Tibial nerve (tissue), 4 donors: Measurements from ENCODE around the gene BCAT1. TPM values are rescaled to one million over a fixed set of nuclear protein-coding genes. Genes with fewer than 3 reads are reported as not detected.

ENCODE experiments used
- DNase-seq, 2 donors: peaks; one replicate each; pipeline ENCODE4 v3.0.0-alpha.2; 2019; ENCODE audit warnings: low spot score in 2 of 2
- H3K27ac ChIP-seq, 4 donors: fragments of 200-600 bp; sonication (generic) in 3 of 4; one replicate each; pipeline ENCODE4 v1.5.1; 2017 to 2019; ENCODE audit warnings: mild to moderate bottlenecking in 1 of 4
- H3K27me3 ChIP-seq, 2 donors: fragments of 200-600 bp; sonication (generic) in 1 of 2; one replicate each; pipeline versions ENCODE4 v1.5.1 to v1.6.0; 2017 to 2019
- H3K36me3 ChIP-seq, 3 donors: fragments of 200-600 bp; sonication (generic); one replicate each; pipeline ENCODE4 v1.5.1; 2018 to 2019
- H3K4me1 ChIP-seq, 4 donors: fragments of 200-600 bp; sonication (generic) in 3 of 4; one replicate each; pipeline ENCODE4 v1.5.1; 2017 to 2019
- H3K4me3 ChIP-seq, 4 donors: fragments of 200-600 bp; sonication (generic) in 3 of 4; one replicate each; pipeline ENCODE4 v1.5.1; 2017 to 2019; ENCODE audit warnings: mild to moderate bottlenecking in 1 of 4, moderate library complexity in 1 of 4
- H3K9me3 ChIP-seq, 4 donors: fragments of 200-600 bp; sonication (generic) in 3 of 4; one replicate each; pipeline ENCODE4 v1.5.1; 2017 to 2019
- EP300 ChIP-seq, 2 donors: sonication (generic); formaldehyde crosslinking; IDR thresholded peaks; one replicate each; pipeline ENCODE4 v1.6.1; 2017; ENCODE audit warnings: antibody characterized with exemption in 2 of 2, mild to moderate bottlenecking in 1 of 2
- POLR2A ChIP-seq, 2 donors: fragments of 450-650 bp; IDR thresholded peaks; one replicate each; pipeline ENCODE4 v1.6.1; 2017; ENCODE audit warnings: antibody characterized with exemption in 2 of 2, mild to moderate bottlenecking in 2 of 2, moderate library complexity in 2 of 2
- WGBS, 2 donors: methylation state at CpG; one replicate each; pipeline ENCODE4 v1.1.5; 2018; 5-methylcytosine and 5-hydroxymethylcytosine counted together
- total RNA-seq, 4 donors: library from RNA; depleted of rRNA; stranded (reverse); fragments of >200 nt; gene quantifications; one replicate each; pipeline ENCODE4 v1.1.0, GENCODE V29; 2016
- TF ChIP-seq, protein P1 (sequence below), 5 experiments: fragments of 200-600 bp in 3 of 5; fragments of 450-650 bp in 2 of 5; sonication (generic) in 3 of 5; IDR thresholded peaks; one replicate each; pipeline ENCODE4 v1.5.1; 2016 to 2019; ENCODE audit warnings: antibody characterized with exemption in 5 of 5, mild to moderate bottlenecking in 3 of 5, moderate library complexity in 2 of 5

Gene BCAT1
- total RNA-seq, 4 donors from 2014 or later: 17.8 to 41.1 (median 35.0) TPM

GRCh38 chr12:24974216-24974615 lies 25.3 kb upstream of the BCAT1 start:
- Histone ChIP-seq H3K4me3 (no peak overlapping the region), H3K36me3 (no peaks in the 10 kb centered on the region), H3K27ac (no peak overlapping the region), H3K9me3 (no peaks in the 10 kb centered on the region), H3K27me3 (no peaks in the 10 kb centered on the region), H3K4me1 (no peaks in the 10 kb centered on the region)
- no peak for DNase-seq
- TF ChIP-seq, protein P1, sequence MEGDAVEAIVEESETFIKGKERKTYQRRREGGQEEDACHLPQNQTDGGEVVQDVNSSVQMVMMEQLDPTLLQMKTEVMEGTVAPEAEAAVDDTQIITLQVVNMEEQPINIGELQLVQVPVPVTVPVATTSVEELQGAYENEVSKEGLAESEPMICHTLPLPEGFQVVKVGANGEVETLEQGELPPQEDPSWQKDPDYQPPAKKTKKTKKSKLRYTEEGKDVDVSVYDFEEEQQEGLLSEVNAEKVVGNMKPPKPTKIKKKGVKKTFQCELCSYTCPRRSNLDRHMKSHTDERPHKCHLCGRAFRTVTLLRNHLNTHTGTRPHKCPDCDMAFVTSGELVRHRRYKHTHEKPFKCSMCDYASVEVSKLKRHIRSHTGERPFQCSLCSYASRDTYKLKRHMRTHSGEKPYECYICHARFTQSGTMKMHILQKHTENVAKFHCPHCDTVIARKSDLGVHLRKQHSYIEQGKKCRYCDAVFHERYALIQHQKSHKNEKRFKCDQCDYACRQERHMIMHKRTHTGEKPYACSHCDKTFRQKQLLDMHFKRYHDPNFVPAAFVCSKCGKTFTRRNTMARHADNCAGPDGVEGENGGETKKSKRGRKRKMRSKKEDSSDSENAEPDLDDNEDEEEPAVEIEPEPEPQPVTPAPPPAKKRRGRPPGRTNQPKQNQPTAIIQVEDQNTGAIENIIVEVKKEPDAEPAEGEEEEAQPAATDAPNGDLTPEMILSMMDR (IDR thresholded peaks at IDR 0.05): no peak
- TF ChIP-seq POLR2A (IDR thresholded peaks at IDR 0.05): no peak
- TF ChIP-seq EP300 (IDR thresholded peaks at IDR 0.05): no peak
- 81 to 85% methylated on average over 3 of the region's 3 CpGs for WGBS, 2 donors

DNA sequence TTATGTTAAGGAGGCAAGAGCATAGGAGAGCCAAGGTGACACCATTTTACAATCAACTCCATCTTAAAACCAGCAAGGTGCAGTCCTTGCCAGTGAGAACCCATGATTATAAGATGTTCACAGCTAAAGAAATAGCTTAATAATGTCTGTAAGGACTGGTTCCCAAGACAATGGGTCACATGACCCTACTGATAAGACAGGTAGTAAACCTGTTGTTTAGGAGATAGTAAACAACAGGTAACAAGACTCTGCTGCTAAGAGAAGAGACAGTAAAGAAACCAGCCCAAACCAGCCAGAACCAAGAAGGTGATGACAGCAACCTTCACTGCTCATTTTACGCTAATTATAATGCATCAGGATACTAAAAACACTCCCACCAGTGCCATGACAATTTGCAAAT lies 23.2 kb upstream of the BCAT1 start:
- 97% methylated on average over 1 of the region's 1 CpG for WGBS, 2 donors
- Histone ChIP-seq H3K27me3 (no peaks in the 10 kb centered on the region), H3K27ac (no peak overlapping the region), H3K4me3 (no peak overlapping the region), H3K9me3 (no peaks in the 10 kb centered on the region), H3K36me3 (no peaks in the 10 kb centered on the region), H3K4me1 (no peaks in the 10 kb centered on the region)
- DNase-seq: no peak
- TF ChIP-seq EP300 (IDR thresholded peaks at IDR 0.05): no peak
- TF ChIP-seq, protein P1 (IDR thresholded peaks at IDR 0.05): no peak
- no peak for TF ChIP-seq POLR2A (IDR thresholded peaks at IDR 0.05)

DNA sequence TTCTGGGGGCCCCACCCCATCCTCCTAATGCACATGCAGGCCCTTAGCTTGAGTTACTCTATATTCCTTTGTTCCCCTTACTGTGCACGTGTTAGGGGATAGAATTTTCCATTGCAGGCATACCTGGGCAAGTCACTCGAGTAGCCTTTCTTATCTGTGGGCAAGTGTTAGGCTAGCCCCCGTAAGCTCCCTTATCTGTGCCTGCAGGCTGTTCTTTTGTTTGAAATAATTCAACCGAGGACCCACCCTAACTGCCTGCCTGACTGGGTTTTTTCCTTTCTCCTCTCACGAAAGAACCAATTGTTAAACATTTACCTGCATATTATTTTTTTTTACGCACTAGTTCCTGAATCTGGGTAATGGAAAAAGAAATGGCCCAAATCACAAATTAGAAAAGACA lies 21.3 kb upstream of the BCAT1 start:
- H3K36me3 ChIP-seq: no peaks in the 10 kb centered on the region
- no peak overlapping the region for H3K4me3 ChIP-seq
- TF ChIP-seq, protein P1 (IDR thresholded peaks at IDR 0.05): no peak
- no peak for TF ChIP-seq POLR2A (IDR thresholded peaks at IDR 0.05)
- peaks cover 0 to under 1% (median 0%) of the 10 kb centered on the region in 4 donors for H3K9me3 ChIP-seq
- WGBS, 2 donors: 79 to 80% methylated on average over 6 of the region's 6 CpGs
- no peaks in the 10 kb centered on the region for H3K27me3 ChIP-seq
- no peaks in the 10 kb centered on the region for H3K4me1 ChIP-seq
- no peak for DNase-seq
- H3K27ac ChIP-seq: no peak overlapping the region

GRCh38 chr12:24966951-24967564 lies 18.2 kb upstream of the BCAT1 start:
- Histone ChIP-seq H3K27me3 (no peaks in the 10 kb centered on the region), H3K9me3 (peaks cover 0 to 22% (median 4%) of the 10 kb centered on the region in 4 donors), H3K36me3 (no peaks in the 10 kb centered on the region), H3K4me3 (no peak overlapping the region), H3K27ac (no peak overlapping the region), H3K4me1 (no peaks in the 10 kb centered on the region)
- DNase-seq: no peak
- 83% methylated on average over 14 to 15 of the region's 15 CpGs for WGBS, 2 donors
- TF ChIP-seq, protein P1 (IDR thresholded peaks at IDR 0.05): no peak
- TF ChIP-seq EP300 (IDR thresholded peaks at IDR 0.05) (no peak), POLR2A (IDR thresholded peaks at IDR 0.05) (no peak)

DNA sequence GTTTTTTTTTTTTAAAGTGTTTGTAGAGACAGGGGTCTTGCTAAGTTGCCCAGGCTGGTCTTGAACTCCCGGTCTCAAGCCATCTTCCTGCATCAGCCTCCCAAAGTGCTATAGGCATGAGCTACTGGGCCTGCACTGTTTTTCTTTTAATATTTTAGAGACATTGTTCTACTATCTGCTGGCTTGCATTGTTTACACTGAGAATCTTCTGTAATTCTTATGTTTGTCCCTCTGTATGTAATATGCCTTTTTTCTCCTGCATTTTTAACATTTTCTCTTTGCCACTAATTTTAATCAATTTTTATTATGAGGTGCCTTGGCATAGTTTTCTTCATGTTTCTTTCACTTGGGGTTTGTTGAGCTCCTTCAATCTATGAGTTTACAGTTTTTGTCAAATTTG lies 15.4 kb upstream of the BCAT1 start:
- Histone ChIP-seq H3K27me3 (no peaks in the 10 kb centered on the region), H3K4me1 (no peaks in the 10 kb centered on the region), H3K27ac (no peak overlapping the region), H3K36me3 (no peaks in the 10 kb centered on the region), H3K9me3 (peaks cover 0 to 27% (median 4%) of the 10 kb centered on the region in 4 donors), H3K4me3 (no peak overlapping the region)
- WGBS, 2 donors: 0 to 3% methylated on average over 1 of the region's 1 CpG
- no peak for TF ChIP-seq EP300 (IDR thresholded peaks at IDR 0.05)
- TF ChIP-seq POLR2A (IDR thresholded peaks at IDR 0.05): no peak
- TF ChIP-seq, protein P1 (IDR thresholded peaks at IDR 0.05): no peak
- DNase-seq: no peak
